HEK293 (cell line): ENCODE results near the gene INHA.

Source experiments
- BCL11A ChIP-seq: fragments of 450-650 bp; formaldehyde crosslinking; IDR thresholded peaks from 2 replicates; pipeline ENCODE4 v1.5.1; 2016; ENCODE audit warnings: low read depth, missing biosample characterization, missing genetic modification characterization
- INSM2 ChIP-seq: fragments of 450-650 bp; formaldehyde crosslinking; IDR thresholded peaks from 2 replicates; pipeline ENCODE4 v1.5.1; 2016; ENCODE audit warnings: missing biosample characterization, missing genetic modification characterization
- KLF7 ChIP-seq: fragments of 450-650 bp; formaldehyde crosslinking; IDR thresholded peaks from 2 replicates; pipeline ENCODE4 v1.5.1; 2016; ENCODE audit warnings: missing biosample characterization, missing genetic modification characterization, borderline replicate concordance
- OSR2 ChIP-seq: fragments of 450-650 bp; formaldehyde crosslinking; IDR thresholded peaks from 2 replicates; pipeline ENCODE4 v1.5.1; 2016; ENCODE audit warnings: missing biosample characterization, missing genetic modification characterization
- ZFHX2 ChIP-seq: fragments of 450-650 bp; formaldehyde crosslinking; conservative IDR thresholded peaks from 2 replicates; pipeline ENCODE4 v1.5.1; 2016; ENCODE audit warnings: missing biosample characterization, missing genetic modification characterization
- ZNF148 ChIP-seq: fragments of 450-650 bp; formaldehyde crosslinking; IDR thresholded peaks from 2 replicates; pipeline ENCODE4 v1.5.0; 2017; ENCODE audit warnings: missing biosample characterization, missing genetic modification characterization, borderline replicate concordance
- ZNF157 ChIP-seq: fragments of 450-650 bp; formaldehyde crosslinking; IDR thresholded peaks from 2 replicates; pipeline ENCODE4 v1.5.1; 2016; ENCODE audit warnings: missing biosample characterization, missing genetic modification characterization
- ZNF175 ChIP-seq: fragments of 450-650 bp; formaldehyde crosslinking; IDR thresholded peaks from 2 replicates; pipeline ENCODE4 v1.5.1; 2016; ENCODE audit warnings: missing biosample characterization, missing genetic modification characterization
- ZNF18 ChIP-seq: fragments of 450-650 bp; formaldehyde crosslinking; IDR thresholded peaks from 2 replicates; pipeline ENCODE4 v1.5.1; 2016; ENCODE audit warnings: missing biosample characterization, missing genetic modification characterization
- ZNF214 ChIP-seq: fragments of 450-650 bp; formaldehyde crosslinking; IDR thresholded peaks from 2 replicates; pipeline ENCODE4 v1.5.1; 2017; ENCODE audit warnings: missing biosample characterization, mild to moderate bottlenecking, missing genetic modification characterization, borderline replicate concordance
- ZNF221 ChIP-seq: fragments of 450-650 bp; formaldehyde crosslinking; IDR thresholded peaks from 2 replicates; pipeline ENCODE4 v1.5.1; 2017; ENCODE audit warnings: missing biosample characterization, missing genetic modification characterization, borderline replicate concordance
- ZNF248 ChIP-seq: fragments of 450-650 bp; formaldehyde crosslinking; IDR thresholded peaks from 2 replicates; pipeline ENCODE4 v1.5.1; 2017; ENCODE audit warnings: missing biosample characterization, missing genetic modification characterization
- ZNF266 ChIP-seq: fragments of 450-650 bp; formaldehyde crosslinking; IDR thresholded peaks from 2 replicates; pipeline ENCODE4 v1.5.1; 2016; ENCODE audit warnings: missing biosample characterization, missing genetic modification characterization, low read depth
- ZNF274 ChIP-seq, 2 experiments: fragments of 200-500 bp in 1 of 2; fragments of 450-650 bp in 1 of 2; sonication (Bioruptor generic) in 1 of 2; formaldehyde crosslinking in 1 of 2; IDR thresholded peaks; 2 replicates each; pipeline versions ENCODE4 v1.5.1 to v1.6.1; 2014 to 2016; ENCODE audit warnings: borderline replicate concordance in 1 of 2, inconsistent platforms in 1 of 2, low read length in 1 of 2, missing biosample characterization in 1 of 2, missing genetic modification characterization in 1 of 2
- ZNF292 ChIP-seq: fragments of 450-650 bp; formaldehyde crosslinking; IDR thresholded peaks from 2 replicates; pipeline ENCODE4 v1.5.1; 2016; ENCODE audit warnings: low read depth, missing biosample characterization, missing genetic modification characterization, borderline replicate concordance
- ZNF416 ChIP-seq: fragments of 450-650 bp; formaldehyde crosslinking; IDR thresholded peaks from 2 replicates; pipeline ENCODE4 v1.5.1; 2016; ENCODE audit warnings: missing biosample characterization, missing genetic modification characterization
- ZNF433 ChIP-seq: fragments of 450-650 bp; formaldehyde crosslinking; IDR thresholded peaks from 2 replicates; pipeline ENCODE4 v1.5.1; 2016; ENCODE audit warnings: missing biosample characterization, missing genetic modification characterization, low read depth
- ZNF473 ChIP-seq: fragments of 450-650 bp; formaldehyde crosslinking; IDR thresholded peaks from 2 replicates; pipeline ENCODE4 v1.5.1; 2017; ENCODE audit warnings: missing biosample characterization, missing genetic modification characterization
- ZNF521 ChIP-seq: fragments of 450-650 bp; formaldehyde crosslinking; IDR thresholded peaks from 2 replicates; pipeline ENCODE4 v1.5.1; 2017; ENCODE audit warnings: missing biosample characterization, mild to moderate bottlenecking, missing genetic modification characterization
- ZNF549 ChIP-seq: fragments of 450-650 bp; IDR thresholded peaks from 2 replicates; pipeline ENCODE4 v1.5.1; 2018; ENCODE audit warnings: missing biosample characterization, missing genetic modification characterization, mild to moderate bottlenecking, inconsistent platforms, moderate library complexity
- ZNF624 ChIP-seq: fragments of 450-650 bp; formaldehyde crosslinking; IDR thresholded peaks from 2 replicates; pipeline ENCODE4 v1.5.1; 2017; ENCODE audit warnings: missing biosample characterization, missing genetic modification characterization
- ZNF639 ChIP-seq: fragments of 450-650 bp; formaldehyde crosslinking; IDR thresholded peaks from 2 replicates; pipeline ENCODE4 v1.5.1; 2016; ENCODE audit warnings: missing biosample characterization, missing genetic modification characterization
- ZNF654 ChIP-seq: fragments of 450-650 bp; formaldehyde crosslinking; IDR thresholded peaks from 2 replicates; pipeline ENCODE4 v1.5.1; 2016; ENCODE audit warnings: low read depth, missing biosample characterization, missing genetic modification characterization
- ZNF670 ChIP-seq: fragments of 450-650 bp; formaldehyde crosslinking; IDR thresholded peaks from 2 replicates; pipeline ENCODE4 v1.5.1; 2016; ENCODE audit warnings: missing biosample characterization, missing genetic modification characterization, low read depth
- ZNF677 ChIP-seq: fragments of 450-650 bp; IDR thresholded peaks from 2 replicates; pipeline ENCODE4 v1.5.0; 2018; ENCODE audit warnings: missing biosample characterization, mild to moderate bottlenecking, missing genetic modification characterization, moderate library complexity
- ZNF707 ChIP-seq: fragments of 450-650 bp; formaldehyde crosslinking; IDR thresholded peaks from 2 replicates; pipeline ENCODE4 v1.5.1; 2016; ENCODE audit warnings: missing biosample characterization, missing genetic modification characterization
- ZSCAN16 ChIP-seq: fragments of 450-650 bp; formaldehyde crosslinking; IDR thresholded peaks from 2 replicates; pipeline ENCODE4 v1.5.1; 2016; ENCODE audit warnings: missing biosample characterization, missing genetic modification characterization
- ZXDB ChIP-seq: fragments of 450-650 bp; formaldehyde crosslinking; IDR thresholded peaks from 2 replicates; pipeline ENCODE4 v1.5.1; 2016; ENCODE audit warnings: missing biosample characterization, missing genetic modification characterization
- TF ChIP-seq, protein P1 (sequence below): fragments of 450-650 bp; formaldehyde crosslinking; IDR thresholded peaks from 2 replicates; pipeline ENCODE4 v1.5.1; 2016; ENCODE audit warnings: missing biosample characterization, missing genetic modification characterization
- TF ChIP-seq, protein P2 (sequence below): fragments of 450-650 bp; formaldehyde crosslinking; IDR thresholded peaks from 2 replicates; pipeline ENCODE4 v1.5.1; 2016; ENCODE audit warnings: missing biosample characterization, missing genetic modification characterization

The INHA gene

GRCh38 chr2:219541611-219542180 lies 30.4 kb upstream of the INHA start (continued):
- TF ChIP-seq ZNF677 (tag by site-specific recombination) (no peak), ZNF175 (tag by site-specific recombination) (no peak), ZXDB (tag by site-specific recombination) (peak; percentile 99), ZNF266 (tag by site-specific recombination) (no peak), ZNF292 (no peak), OSR2 (tag by site-specific recombination) (peak; percentile 35), ZFHX2 (tag by site-specific recombination) (peak; percentile 86), ZNF639 (tag by site-specific recombination) (peak; percentile 59; the same call in 1 of the 2 replicates), ZNF248 (tag by site-specific recombination) (no peak), ZNF670 (no peak), ZNF654 (tag by site-specific recombination) (peak; percentile 61), INSM2 (tag by site-specific recombination) (no peak), ZNF416 (tag by site-specific recombination) (no peak), ZNF18 (no peak), ZNF157 (no peak), ZNF274 (IDR thresholded peaks at IDR 0.05; ENCODE audit: low read length) (no peak), ZNF274 (tag by site-specific recombination; IDR thresholded peaks at IDR 0.05; ENCODE audit: borderline replicate concordance) (no peak), ZNF521 (tag by site-specific recombination) (no peak), ZNF214 (tag by site-specific recombination) (no peak), ZNF221 (no peak), ZNF549 (tag by site-specific recombination) (no peak), ZNF707 (no peak), ZSCAN16 (tag by site-specific recombination) (no peak), ZNF624 (tag by site-specific recombination) (no peak), ZNF148 (no peak), ZNF433 (tag by site-specific recombination) (no peak), KLF7 (tag by site-specific recombination) (no peak), BCL11A (tag by site-specific recombination) (no peak), ZNF473 (tag by site-specific recombination) (no peak)
- TF ChIP-seq, protein P1, sequence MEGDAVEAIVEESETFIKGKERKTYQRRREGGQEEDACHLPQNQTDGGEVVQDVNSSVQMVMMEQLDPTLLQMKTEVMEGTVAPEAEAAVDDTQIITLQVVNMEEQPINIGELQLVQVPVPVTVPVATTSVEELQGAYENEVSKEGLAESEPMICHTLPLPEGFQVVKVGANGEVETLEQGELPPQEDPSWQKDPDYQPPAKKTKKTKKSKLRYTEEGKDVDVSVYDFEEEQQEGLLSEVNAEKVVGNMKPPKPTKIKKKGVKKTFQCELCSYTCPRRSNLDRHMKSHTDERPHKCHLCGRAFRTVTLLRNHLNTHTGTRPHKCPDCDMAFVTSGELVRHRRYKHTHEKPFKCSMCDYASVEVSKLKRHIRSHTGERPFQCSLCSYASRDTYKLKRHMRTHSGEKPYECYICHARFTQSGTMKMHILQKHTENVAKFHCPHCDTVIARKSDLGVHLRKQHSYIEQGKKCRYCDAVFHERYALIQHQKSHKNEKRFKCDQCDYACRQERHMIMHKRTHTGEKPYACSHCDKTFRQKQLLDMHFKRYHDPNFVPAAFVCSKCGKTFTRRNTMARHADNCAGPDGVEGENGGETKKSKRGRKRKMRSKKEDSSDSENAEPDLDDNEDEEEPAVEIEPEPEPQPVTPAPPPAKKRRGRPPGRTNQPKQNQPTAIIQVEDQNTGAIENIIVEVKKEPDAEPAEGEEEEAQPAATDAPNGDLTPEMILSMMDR (tag by site-specific recombination) = peak; percentile 100
- TF ChIP-seq, protein P2, sequence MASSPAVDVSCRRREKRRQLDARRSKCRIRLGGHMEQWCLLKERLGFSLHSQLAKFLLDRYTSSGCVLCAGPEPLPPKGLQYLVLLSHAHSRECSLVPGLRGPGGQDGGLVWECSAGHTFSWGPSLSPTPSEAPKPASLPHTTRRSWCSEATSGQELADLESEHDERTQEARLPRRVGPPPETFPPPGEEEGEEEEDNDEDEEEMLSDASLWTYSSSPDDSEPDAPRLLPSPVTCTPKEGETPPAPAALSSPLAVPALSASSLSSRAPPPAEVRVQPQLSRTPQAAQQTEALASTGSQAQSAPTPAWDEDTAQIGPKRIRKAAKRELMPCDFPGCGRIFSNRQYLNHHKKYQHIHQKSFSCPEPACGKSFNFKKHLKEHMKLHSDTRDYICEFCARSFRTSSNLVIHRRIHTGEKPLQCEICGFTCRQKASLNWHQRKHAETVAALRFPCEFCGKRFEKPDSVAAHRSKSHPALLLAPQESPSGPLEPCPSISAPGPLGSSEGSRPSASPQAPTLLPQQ = peak; percentile 99
